HepG2 (cell line): Measurements from ENCODE around the gene BEND3.

Source experiments
- RFX1 ChIP-seq: fragments of 450-650 bp; IDR thresholded peaks from 2 replicates; pipeline ENCODE4 v1.6.1; 2017
- TF ChIP-seq, protein P1 (sequence below): sonication (generic); formaldehyde crosslinking; IDR thresholded peaks from 2 replicates; pipeline ENCODE4 v1.5.0; 2020; ENCODE audit warnings: mild to moderate bottlenecking, missing genetic modification reagents, moderate library complexity
- TF ChIP-seq, protein P2 (sequence below): sonication (generic); formaldehyde crosslinking; IDR thresholded peaks from 2 replicates; pipeline ENCODE4 v1.5.1; 2020; ENCODE audit warnings: mild to moderate bottlenecking, missing genetic modification reagents, moderate library complexity

DNA sequence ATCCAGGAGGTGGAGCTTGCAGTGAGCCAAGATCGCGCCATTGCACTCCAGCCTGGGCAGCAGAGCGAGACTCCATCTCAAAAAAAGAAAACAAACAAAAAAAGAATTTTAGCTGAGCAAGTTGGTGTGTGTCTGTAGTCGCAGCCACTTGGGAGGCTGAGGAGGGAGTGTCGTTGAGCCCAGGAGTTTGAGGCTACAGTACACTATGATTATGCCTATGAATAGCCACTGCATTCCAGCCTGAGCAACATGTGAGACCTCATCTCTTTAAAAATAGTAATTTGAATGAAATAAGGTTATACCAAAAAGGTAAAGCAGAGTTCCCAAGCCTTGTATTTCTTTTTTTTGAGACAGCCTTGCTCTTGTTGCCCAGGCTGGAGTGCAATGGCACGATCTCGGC is 67.5 kb downstream of the BEND3 start:
- TF ChIP-seq, protein P1, sequence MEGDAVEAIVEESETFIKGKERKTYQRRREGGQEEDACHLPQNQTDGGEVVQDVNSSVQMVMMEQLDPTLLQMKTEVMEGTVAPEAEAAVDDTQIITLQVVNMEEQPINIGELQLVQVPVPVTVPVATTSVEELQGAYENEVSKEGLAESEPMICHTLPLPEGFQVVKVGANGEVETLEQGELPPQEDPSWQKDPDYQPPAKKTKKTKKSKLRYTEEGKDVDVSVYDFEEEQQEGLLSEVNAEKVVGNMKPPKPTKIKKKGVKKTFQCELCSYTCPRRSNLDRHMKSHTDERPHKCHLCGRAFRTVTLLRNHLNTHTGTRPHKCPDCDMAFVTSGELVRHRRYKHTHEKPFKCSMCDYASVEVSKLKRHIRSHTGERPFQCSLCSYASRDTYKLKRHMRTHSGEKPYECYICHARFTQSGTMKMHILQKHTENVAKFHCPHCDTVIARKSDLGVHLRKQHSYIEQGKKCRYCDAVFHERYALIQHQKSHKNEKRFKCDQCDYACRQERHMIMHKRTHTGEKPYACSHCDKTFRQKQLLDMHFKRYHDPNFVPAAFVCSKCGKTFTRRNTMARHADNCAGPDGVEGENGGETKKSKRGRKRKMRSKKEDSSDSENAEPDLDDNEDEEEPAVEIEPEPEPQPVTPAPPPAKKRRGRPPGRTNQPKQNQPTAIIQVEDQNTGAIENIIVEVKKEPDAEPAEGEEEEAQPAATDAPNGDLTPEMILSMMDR = no peak
- TF ChIP-seq, protein P2, sequence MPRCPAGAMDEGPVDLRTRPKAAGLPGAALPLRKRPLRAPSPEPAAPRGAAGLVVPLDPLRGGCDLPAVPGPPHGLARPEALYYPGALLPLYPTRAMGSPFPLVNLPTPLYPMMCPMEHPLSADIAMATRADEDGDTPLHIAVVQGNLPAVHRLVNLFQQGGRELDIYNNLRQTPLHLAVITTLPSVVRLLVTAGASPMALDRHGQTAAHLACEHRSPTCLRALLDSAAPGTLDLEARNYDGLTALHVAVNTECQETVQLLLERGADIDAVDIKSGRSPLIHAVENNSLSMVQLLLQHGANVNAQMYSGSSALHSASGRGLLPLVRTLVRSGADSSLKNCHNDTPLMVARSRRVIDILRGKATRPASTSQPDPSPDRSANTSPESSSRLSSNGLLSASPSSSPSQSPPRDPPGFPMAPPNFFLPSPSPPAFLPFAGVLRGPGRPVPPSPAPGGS (CRISPR knock-in tag) = no peak
- TF ChIP-seq RFX1 = no peak
